Measurements from ENCODE around the gene GPC6.

DNA sequence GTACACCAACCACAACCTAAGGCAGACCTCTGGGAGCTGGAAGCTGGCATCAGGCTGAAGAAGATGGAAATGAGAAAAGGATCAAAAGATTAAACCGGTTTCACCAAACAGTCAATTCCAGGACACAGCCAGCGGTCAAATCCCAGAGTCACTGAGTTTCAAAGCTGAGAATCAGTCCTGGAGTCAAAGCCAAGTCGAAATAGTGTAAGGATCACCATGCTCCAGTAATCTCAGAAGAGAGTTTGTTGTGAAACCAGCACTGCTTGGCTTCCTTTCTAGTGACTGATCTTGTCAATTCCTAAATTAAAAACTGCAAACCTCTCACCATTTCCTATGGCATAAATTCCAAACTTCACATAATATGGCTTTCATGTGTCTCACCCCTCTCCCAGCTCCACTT, 198.8 kb downstream of the GPC6 start:
- TF ChIP-seq, protein P1, sequence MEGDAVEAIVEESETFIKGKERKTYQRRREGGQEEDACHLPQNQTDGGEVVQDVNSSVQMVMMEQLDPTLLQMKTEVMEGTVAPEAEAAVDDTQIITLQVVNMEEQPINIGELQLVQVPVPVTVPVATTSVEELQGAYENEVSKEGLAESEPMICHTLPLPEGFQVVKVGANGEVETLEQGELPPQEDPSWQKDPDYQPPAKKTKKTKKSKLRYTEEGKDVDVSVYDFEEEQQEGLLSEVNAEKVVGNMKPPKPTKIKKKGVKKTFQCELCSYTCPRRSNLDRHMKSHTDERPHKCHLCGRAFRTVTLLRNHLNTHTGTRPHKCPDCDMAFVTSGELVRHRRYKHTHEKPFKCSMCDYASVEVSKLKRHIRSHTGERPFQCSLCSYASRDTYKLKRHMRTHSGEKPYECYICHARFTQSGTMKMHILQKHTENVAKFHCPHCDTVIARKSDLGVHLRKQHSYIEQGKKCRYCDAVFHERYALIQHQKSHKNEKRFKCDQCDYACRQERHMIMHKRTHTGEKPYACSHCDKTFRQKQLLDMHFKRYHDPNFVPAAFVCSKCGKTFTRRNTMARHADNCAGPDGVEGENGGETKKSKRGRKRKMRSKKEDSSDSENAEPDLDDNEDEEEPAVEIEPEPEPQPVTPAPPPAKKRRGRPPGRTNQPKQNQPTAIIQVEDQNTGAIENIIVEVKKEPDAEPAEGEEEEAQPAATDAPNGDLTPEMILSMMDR (IDR thresholded peaks at IDR 0.05; ENCODE audit: insufficient read depth, low read depth, low read length) = no peak
- TF ChIP-seq EZH2 (IDR thresholded peaks at IDR 0.05; ENCODE audit: insufficient read depth, low read length) = no peak

All from astrocyte (in vitro differentiated cells and primary cell).